Small intestine (tissue), 7 donors: ENCODE data around the gene ULBP2. TPM values are rescaled to one million over a fixed set of nuclear protein-coding genes. Genes with fewer than 3 reads are reported as not detected.

Source experiments
- DNase-seq, 2 donors: peaks; one replicate each; pipeline versions ENCODE4 v3.0.0 to v3.0.0-alpha.2; 2013
- FAIRE-seq: peaks from 2 replicates; lab custom pipeline; 2012; peaks lifted over from hg19 to GRCh38; lab: Jason Lieb, UNC
- H3K27ac ChIP-seq, 3 donors: one replicate each; pipeline ENCODE4 v1.5.1; 2013; ENCODE audit warnings: low read length in 2 of 3, mild to moderate bottlenecking in 2 of 3, control low read depth in 1 of 3, inconsistent platforms in 1 of 3, low read depth in 1 of 3, moderate library complexity in 1 of 3
- H3K27me3 ChIP-seq, 3 donors: one replicate each; pipeline ENCODE4 v1.6.1; 2013; ENCODE audit warnings: low read length in 3 of 3, inconsistent platforms in 1 of 3; ENCODE audit not compliant: control insufficient read depth in 3 of 3, insufficient read depth in 3 of 3
- H3K36me3 ChIP-seq, 3 donors: one replicate each; pipeline ENCODE4 v1.6.1; 2013; ENCODE audit warnings: low read length in 3 of 3, inconsistent platforms in 1 of 3, low read depth in 1 of 3, mild to moderate bottlenecking in 1 of 3, moderate library complexity in 1 of 3; ENCODE audit not compliant: control insufficient read depth in 3 of 3, insufficient read depth in 2 of 3
- H3K4me1 ChIP-seq, 3 donors: one replicate each; pipeline ENCODE4 v1.6.1; 2013; ENCODE audit warnings: low read length in 2 of 3, inconsistent platforms in 1 of 3, low read depth in 1 of 3, mild to moderate bottlenecking in 1 of 3, moderate library complexity in 1 of 3; ENCODE audit not compliant: control insufficient read depth in 3 of 3, insufficient read depth in 2 of 3
- H3K4me3 ChIP-seq, 3 donors: one replicate each; pipeline ENCODE4 v1.5.1; 2013; ENCODE audit warnings: low read length in 3 of 3, control low read depth in 1 of 3, inconsistent platforms in 1 of 3, low read depth in 1 of 3, mild to moderate bottlenecking in 1 of 3, moderate library complexity in 1 of 3
- H3K9me3 ChIP-seq, 2 donors: one replicate each; pipeline ENCODE4 v1.6.1; 2013; ENCODE audit warnings: low read depth in 1 of 2, low read length in 1 of 2; ENCODE audit not compliant: control insufficient read depth in 2 of 2, insufficient read depth in 1 of 2
- WGBS, 3 donors: extraction: QIAGEN DNeasy Blood & Tissue Kit; methylation state at CpG; one replicate each; pipeline ENCODE4 v1.1.7; 2013; 5-methylcytosine and 5-hydroxymethylcytosine counted together
- polyA plus RNA-seq, 4 donors: library from polyadenylated mRNA; stranded (reverse) in 3 of 4; unstranded in 1 of 4; fragments of 200-250 nt in 3 of 4; fragments of 120-200 nt in 1 of 4; gene quantifications; one replicate each; pipeline versions ENCODE4 v1.2.1 to v1.2.3, GENCODE V29; 2013
- donor health status: healthy with polysubstance abuse.
- donor health status: control.
- donor health status: control.
- donor health status: Bipolar disorder and iron deficiency.
- donor health status: healthy.

Gene ULBP2
- polyA plus RNA-seq, 4 donors, result 0.10 to 0.30 TPM; not detected in 2

- Histone ChIP-seq H3K36me3 (no peaks in the 10 kb centered on the region), H3K9me3 (peaks cover 0 to 10% of the 10 kb centered on the region in 2 donors), H3K27me3 (peaks cover 12 to 92% (median 51%) of the 10 kb centered on the region in 3 donors), H3K4me1 (peaks cover 0 to 6% (median 0%) of the 10 kb centered on the region in 3 donors), H3K4me3 (no peak overlapping the region), H3K27ac (no peak overlapping the region)
- WGBS, 3 donors, result 42 to 45% (median 44%) methylated on average over 4 of the region's 4 CpGs
- no peak for FAIRE-seq
- DNase-seq, result no peak
Observed at GRCh38 chr6:149991838-149992237, 50.0 kb downstream of the ULBP2 start.

DNA sequence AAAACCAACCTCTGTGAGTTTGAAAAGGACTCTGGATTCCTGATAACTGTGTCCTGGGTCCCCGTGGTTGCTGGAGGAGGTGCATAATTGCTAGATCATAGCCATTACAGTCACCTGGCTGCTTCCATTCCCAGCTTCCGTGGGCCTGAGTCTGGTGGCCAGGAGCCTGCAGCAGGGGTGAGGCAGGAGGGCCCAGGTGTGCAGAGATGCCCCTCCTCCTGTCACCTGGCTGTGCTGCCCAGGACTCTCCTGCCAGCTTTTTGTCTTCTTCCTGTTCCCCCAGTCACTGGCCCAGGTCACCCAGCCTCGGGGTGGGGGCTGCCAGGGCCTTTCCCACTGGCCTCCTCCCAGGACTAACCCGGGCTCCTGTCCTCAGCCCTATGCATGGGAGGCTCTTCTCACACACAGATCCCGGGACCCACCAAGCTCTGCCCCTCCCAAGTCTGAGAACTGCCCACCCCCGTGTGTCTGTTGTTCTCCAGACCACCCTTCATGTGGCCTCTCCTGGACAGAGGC, 53.5 kb downstream of the ULBP2 start:
- DNase-seq (no peak), FAIRE-seq (no peak)
- 46 to 70% (median 65%) methylated on average over 6 of the region's 6 CpGs for WGBS, 3 donors
- Histone ChIP-seq H3K4me3 (no peak overlapping the region), H3K9me3 (no peaks in the 10 kb centered on the region), H3K36me3 (no peaks in the 10 kb centered on the region), H3K27me3 (peaks cover 4 to 71% (median 27%) of the 10 kb centered on the region in 3 donors), H3K4me1 (peaks cover 0 to 2% (median 0%) of the 10 kb centered on the region in 3 donors), H3K27ac (no peak overlapping the region)

DNA sequence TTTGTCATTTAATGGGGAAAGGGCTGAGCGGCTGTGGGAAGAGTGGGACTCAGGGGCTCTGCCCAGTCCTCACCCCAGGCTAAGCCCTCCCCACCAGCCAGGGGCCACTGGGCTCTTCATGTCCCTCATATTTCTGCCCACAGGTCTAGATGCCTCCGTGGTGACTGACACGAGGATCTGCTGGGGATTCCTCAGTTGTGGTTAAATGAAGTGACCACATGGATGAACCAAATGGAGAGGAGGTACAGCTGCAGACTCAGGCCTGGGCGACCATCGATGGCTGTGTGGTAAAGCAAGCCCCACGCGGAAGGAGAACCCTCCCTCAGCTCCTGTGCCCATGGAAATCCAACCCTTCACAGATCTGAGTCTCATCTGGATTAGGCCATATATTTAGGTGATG, 54.2 kb downstream of the ULBP2 start:
- H3K27me3 ChIP-seq, result peaks cover 4 to 65% (median 21%) of the 10 kb centered on the region in 3 donors
- DNase-seq, result no peak
- H3K4me1 ChIP-seq, result peaks cover 0 to under 1% (median 0%) of the 10 kb centered on the region in 3 donors
- WGBS, 3 donors, result 79 to 83% (median 80%) methylated on average over 7 of the region's 7 CpGs
- no peaks in the 10 kb centered on the region for H3K9me3 ChIP-seq
- H3K4me3 ChIP-seq, result no peak overlapping the region
- FAIRE-seq, result no peak
- no peak overlapping the region for H3K27ac ChIP-seq
- no peaks in the 10 kb centered on the region for H3K36me3 ChIP-seq

Other genes with a start within 250 kb of the ULBP2 start
- 10 to 100 TPM in 1 of 4 donors, 1 to 10 TPM in 3; 4.1 to 23.0 (median 7.3) TPM for gene LATS1, start 223.9 kb upstream of the ULBP2 start, polyA plus RNA-seq
- 10 to 100 TPM in 2 of 4 donors, 1 to 10 TPM in 2; 2.7 to 28.9 (median 7.9) TPM for gene NUP43, start 195.5 kb upstream of the ULBP2 start, polyA plus RNA-seq
- gene PCMT1, start 192.3 kb upstream of the ULBP2 start, polyA plus RNA-seq, result 10 to 100 TPM; 38.9 to 75.7 (median 55.0) TPM
- gene LRP11, start 77.7 kb upstream of the ULBP2 start, polyA plus RNA-seq, result 10 to 100 TPM in 2 of 4 donors, 1 to 10 TPM in 1, not detected in 1; 2.2 to 32.1 (median 19.7) TPM
- under 1 TPM in 1 of 4 donors, not detected in 3; 0.13 TPM for gene RAET1E, start 43.9 kb upstream of the ULBP2 start, polyA plus RNA-seq
- gene RAET1G, start 18.9 kb upstream of the ULBP2 start, polyA plus RNA-seq, result under 1 TPM in 2 of 4 donors, not detected in 2; 0.15 to 0.27 TPM
- gene ULBP1, start 21.9 kb downstream of the ULBP2 start, polyA plus RNA-seq, result under 1 TPM in 1 of 4 donors, not detected in 3; 0.36 TPM
- not detected for gene RAET1L, start 83.5 kb downstream of the ULBP2 start, polyA plus RNA-seq
- gene ULBP3, start 127.1 kb downstream of the ULBP2 start, polyA plus RNA-seq, result 1 to 10 TPM in 2 of 4 donors, not detected in 2; 1.4 to 2.2 TPM
- gene PPP1R14C, start 201.0 kb downstream of the ULBP2 start, polyA plus RNA-seq, result 10 to 100 TPM in 3 of 4 donors, 1 to 10 TPM in 1; 2.4 to 14.3 (median 11.5) TPM